GM23338 (cell line): Measurements from ENCODE around the gene DNMT1. TPM values are rescaled to one million over a fixed set of nuclear protein-coding genes. Genes with fewer than 3 reads are reported as not detected.

Experiments
- ATAC-seq: fragments of 200-7000 bp; cut with Tn5 transposase; 3 replicates; pipeline ENCODE4 v1.9.1; 2020
- DNase-seq: peaks from one replicate; pipeline ENCODE4 v3.0.0-alpha.2; 2015; ENCODE audit warnings: low spot score
- H2AFZ ChIP-seq: fragments of 200-600 bp; sonication (generic); 2 replicates; pipeline ENCODE4 v1.8.0; 2016; ENCODE audit warnings: antibody characterized with exemption, mild to moderate bottlenecking, moderate library complexity
- H3F3A ChIP-seq: fragments of 200-600 bp; sonication (generic); replicated peaks from 2 replicates; pipeline ENCODE4 v1.8.0; 2017; ENCODE audit warnings: antibody characterized with exemption, mixed run types, low read depth
- H3K27ac ChIP-seq: fragments of 200-600 bp; sonication (generic); 2 replicates; pipeline ENCODE4 v1.6.1; 2016; ENCODE audit warnings: low read depth
- H3K27me3 ChIP-seq: fragments of 200-600 bp; sonication (generic); 2 replicates; pipeline ENCODE4 v1.8.0; 2016; ENCODE audit warnings: mild to moderate bottlenecking, mixed run types, moderate library complexity; ENCODE audit not compliant: insufficient read depth
- H3K36me3 ChIP-seq: fragments of 200-600 bp; sonication (generic); 2 replicates; pipeline ENCODE4 v1.8.0; 2016; ENCODE audit warnings: mild to moderate bottlenecking; ENCODE audit not compliant: insufficient read depth
- H3K4me1 ChIP-seq: fragments of 200-600 bp; sonication (generic); 2 replicates; pipeline ENCODE4 v1.8.0; 2016; ENCODE audit warnings: mild to moderate bottlenecking, moderate library complexity; ENCODE audit not compliant: insufficient read depth
- H3K4me2 ChIP-seq: fragments of 200-600 bp; sonication (generic); 2 replicates; pipeline ENCODE4 v1.7.1; 2017; ENCODE audit warnings: mixed run types
- H3K4me3 ChIP-seq: fragments of 200-600 bp; sonication (generic); 2 replicates; pipeline ENCODE4 v1.6.1; 2016; ENCODE audit warnings: mixed run types
- H3K79me2 ChIP-seq: fragments of 200-600 bp; sonication (generic); replicated peaks from 2 replicates; pipeline ENCODE4 v1.8.0; 2017; ENCODE audit warnings: mild to moderate bottlenecking; ENCODE audit not compliant: insufficient read depth
- H3K9me2 ChIP-seq: fragments of 200-600 bp; sonication (generic); 2 replicates; pipeline ENCODE4 v1.8.0; 2017; ENCODE audit not compliant: insufficient read depth
- H4K20me1 ChIP-seq: fragments of 200-600 bp; sonication (generic); replicated peaks from 2 replicates; pipeline ENCODE4 v1.8.0; 2017; ENCODE audit warnings: mild to moderate bottlenecking; ENCODE audit not compliant: insufficient read depth
- H3K27ac Mint-ChIP-seq: 2 replicates; pipeline ENCODE4 v1.8.0; 2020; ENCODE audit warnings: inconsistent platforms, mild to moderate bottlenecking, moderate library complexity, mixed read lengths
- H3K27me3 Mint-ChIP-seq: 3 replicates; pipeline ENCODE4 v1.8.0; 2022; ENCODE audit warnings: low read depth, mild to moderate bottlenecking, moderate library complexity, mixed read lengths, inconsistent platforms; ENCODE audit not compliant: insufficient read depth, poor library complexity
- H3K36me3 Mint-ChIP-seq: 3 replicates; pipeline ENCODE4 v1.8.0; 2021; ENCODE audit warnings: low read depth, mild to moderate bottlenecking, inconsistent platforms, moderate library complexity, mixed read lengths
- H3K4me1 Mint-ChIP-seq: 3 replicates; pipeline ENCODE4 v1.8.0; 2020; ENCODE audit warnings: mild to moderate bottlenecking, inconsistent platforms, mixed read lengths
- H3K4me3 Mint-ChIP-seq: 3 replicates; pipeline ENCODE4 v1.8.0; 2021; ENCODE audit warnings: moderate library complexity, mild to moderate bottlenecking, inconsistent platforms, mixed read lengths
- H3K9me3 Mint-ChIP-seq: 3 replicates; pipeline ENCODE4 v1.8.0; 2020; ENCODE audit warnings: moderate library complexity, mild to moderate bottlenecking, inconsistent platforms, mixed read lengths
- CTCF ChIP-seq, 2 experiments: fragments of 200-600 bp in 1 of 2; sonication (generic) in 1 of 2; conservative IDR thresholded peaks; 2 replicates each; pipeline versions ENCODE4 v1.5.1 to v1.6.1; 2016 to 2017; ENCODE audit warnings: antibody characterized with exemption in 2 of 2, low read depth in 2 of 2, mild to moderate bottlenecking in 2 of 2, moderate library complexity in 1 of 2
- ETS1 ChIP-seq: IDR thresholded peaks from 2 replicates; pipeline ENCODE4 v1.6.1; 2016; ENCODE audit warnings: antibody characterized with exemption
- EZH2 ChIP-seq: fragments of 200-600 bp; sonication (generic); IDR thresholded peaks from one replicate; pipeline ENCODE4 v1.8.0; 2017; ENCODE audit warnings: antibody characterized with exemption, mild to moderate bottlenecking, low read depth; ENCODE audit not compliant: unreplicated experiment
- EZH2phosphoT487 ChIP-seq: fragments of 200-600 bp; sonication (generic); IDR thresholded peaks from one replicate; pipeline ENCODE4 v1.8.1; 2018; ENCODE audit warnings: antibody characterized with exemption; ENCODE audit not compliant: unreplicated experiment
- JUNB ChIP-seq: IDR thresholded peaks from one replicate; pipeline ENCODE4 v1.6.1; 2016; ENCODE audit warnings: antibody characterized with exemption; ENCODE audit not compliant: unreplicated experiment
- NANOG ChIP-seq: IDR thresholded peaks from 2 replicates; pipeline ENCODE4 v1.6.1; 2016; ENCODE audit warnings: antibody characterized with exemption, borderline replicate concordance
- POLR2AphosphoS5 ChIP-seq: IDR thresholded peaks from 2 replicates; pipeline ENCODE4 v1.6.1; 2016; ENCODE audit warnings: antibody characterized with exemption, low read depth
- ZNF114 ChIP-seq: fragments of 250-450 bp; sonication (Bioruptor Pico); IDR thresholded peaks from 2 replicates; pipeline ENCODE4 v1.5.0; 2020; ENCODE audit warnings: mild to moderate bottlenecking, moderate library complexity
- ZNF331 ChIP-seq: fragments of 250-450 bp; sonication (Bioruptor Pico); IDR thresholded peaks from 2 replicates; pipeline ENCODE4 v1.5.0; 2020; ENCODE audit warnings: low read depth, mild to moderate bottlenecking, moderate library complexity
- ZNF462 ChIP-seq: fragments of 250-450 bp; sonication (Bioruptor Pico); IDR thresholded peaks from 2 replicates; pipeline ENCODE4 v1.5.0; 2020; ENCODE audit warnings: mild to moderate bottlenecking, moderate library complexity
- polyA plus RNA-seq: library from polyadenylated mRNA; unstranded; fragments of >200 nt; fragmentation: Nextera tagmentation; extraction: Ambion mirVana; gene quantifications from 2 replicates; pipeline ENCODE4 v1.2.1, GENCODE V29; 2016
- total RNA-seq: library from RNA; depleted of rRNA; stranded (reverse); fragments of >200 nt; shearing (Covaris generic); gene quantifications from 2 replicates; pipeline ENCODE4 v1.2.3, GENCODE V29; 2014

DNMT1 gene
- total and polyA plus RNA-seq, 2 experiments from 2014 or later: 238 to 589 TPM

- no peaks in the 10 kb centered on the region for H3K79me2 ChIP-seq
- Mint-ChIP-seq H3K4me3 (no peak overlapping the region), H3K27me3 (peaks cover 8% of the 10 kb centered on the region), H3K4me1 (peaks cover 6% of the 10 kb centered on the region), H3K27ac (no peak overlapping the region), H3K36me3 (no peaks in the 10 kb centered on the region), H3K9me3 (no peaks in the 10 kb centered on the region; the same call in 2 of the 3 replicates)
- no peak overlapping the region for H3K4me2 ChIP-seq
- H3K9me2 ChIP-seq: no peaks in the 10 kb centered on the region
- no peaks in the 10 kb centered on the region for H3K36me3 ChIP-seq
- H2AFZ ChIP-seq: no peak overlapping the region
- H3K27me3 ChIP-seq: no peaks in the 10 kb centered on the region
- no peak overlapping the region for H3K27ac ChIP-seq
- H3K4me1 ChIP-seq: no peaks in the 10 kb centered on the region
- H4K20me1 ChIP-seq: no peaks in the 10 kb centered on the region
- DNase-seq (no peak), ATAC-seq (no peak)
- no peak overlapping the region for H3K4me3 ChIP-seq
- H3F3A ChIP-seq: no peaks in the 10 kb centered on the region
- TF ChIP-seq ETS1 (no peak), JUNB (no peak), NANOG (no peak)
Measured at GRCh38 chr19:10238172-10238783, 43.5 kb upstream of the DNMT1 start.

- Mint-ChIP-seq H3K4me3 (no peak overlapping the region), H3K27me3 (peaks cover 8% of the 10 kb centered on the region), H3K36me3 (no peaks in the 10 kb centered on the region), H3K4me1 (peaks cover 6% of the 10 kb centered on the region), H3K27ac (no peak overlapping the region), H3K9me3 (no peaks in the 10 kb centered on the region; the same call in 2 of the 3 replicates)
- H4K20me1 ChIP-seq: no peaks in the 10 kb centered on the region
- ATAC-seq: peak; percentile 28; the same call in 1 of the 3 replicates
- H3K27ac ChIP-seq: no peak overlapping the region
- H2AFZ ChIP-seq: no peak overlapping the region
- no peaks in the 10 kb centered on the region for H3K9me2 ChIP-seq
- no peaks in the 10 kb centered on the region for H3K4me1 ChIP-seq
- no peak overlapping the region for H3K4me3 ChIP-seq
- H3K36me3 ChIP-seq: no peaks in the 10 kb centered on the region
- H3F3A ChIP-seq: no peaks in the 10 kb centered on the region
- no peaks in the 10 kb centered on the region for H3K79me2 ChIP-seq
- no peak overlapping the region for H3K4me2 ChIP-seq
- no peak for DNase-seq
- no peaks in the 10 kb centered on the region for H3K27me3 ChIP-seq
- TF ChIP-seq ZNF331 (no peak), CTCF (conservative IDR thresholded peaks at IDR 0.05; ENCODE audit: low read depth in 2 of 2) (no peak), EZH2 (no peak), NANOG (no peak), ETS1 (no peak), ZNF114 (CRISPR knock-in tag) (no peak), POLR2AphosphoS5 (no peak), EZH2phosphoT487 (no peak), ZNF462 (CRISPR knock-in tag) (no peak)
Measured at GRCh38 chr19:10237702-10238101, 42.9 kb upstream of the DNMT1 start.
